ENCODE data around the gene GFRA4. TPM values are rescaled to one million over a fixed set of nuclear protein-coding genes. Genes with fewer than 3 reads are reported as not detected.

GFRA4 gene
- total and polyA plus RNA-seq, 2 donors (not counting 3 experiments of a cell fraction or from before 2014, with no cell fraction given), result not detected

Other genes with a start within 250 kb of the GFRA4 start
- 33.1 and 35.1 TPM in 2 replicates for gene ATRN, start 192.4 kb downstream of the GFRA4 start, total RNA-seq
- 31.5 and 32.3 TPM in 2 replicates for gene ATRN, start 192.4 kb downstream of the GFRA4 start, polyA plus RNA-seq
- gene ADAM33, start 18.6 kb upstream of the GFRA4 start, total RNA-seq, result 0.18 TPM in 1 of 2 replicates, not detected in the other
- gene ADAM33, start 18.6 kb upstream of the GFRA4 start, polyA plus RNA-seq, result 0.06 TPM in 2 replicates
- gene SIGLEC1, start 49.2 kb upstream of the GFRA4 start, total RNA-seq, result not detected in 2 replicates
- not detected in 2 replicates for gene SIGLEC1, start 49.2 kb upstream of the GFRA4 start, polyA plus RNA-seq
- gene HSPA12B, start 69.3 kb upstream of the GFRA4 start, total RNA-seq, result 3.4 and 6.6 TPM in 2 replicates
- 3.6 and 3.7 TPM in 2 replicates for gene HSPA12B, start 69.3 kb upstream of the GFRA4 start, polyA plus RNA-seq
- 55.0 and 55.8 TPM in 2 replicates for gene ADISSP, start 104.4 kb upstream of the GFRA4 start, total RNA-seq
- gene ADISSP, start 104.4 kb upstream of the GFRA4 start, polyA plus RNA-seq, result 67.5 and 77.3 TPM in 2 replicates
- 0.32 and 0.44 TPM in 2 replicates for gene SPEF1, start 118.0 kb upstream of the GFRA4 start, total RNA-seq
- 0.07 and 0.10 TPM in 2 replicates for gene SPEF1, start 118.0 kb upstream of the GFRA4 start, polyA plus RNA-seq
- 82.2 and 90.3 TPM in 2 replicates for gene CENPB, start 123.3 kb upstream of the GFRA4 start, total RNA-seq
- gene CENPB, start 123.3 kb upstream of the GFRA4 start, polyA plus RNA-seq, result 30.4 and 35.7 TPM in 2 replicates
- gene CDC25B, start 132.9 kb upstream of the GFRA4 start, total RNA-seq, result 62.2 and 76.5 TPM in 2 replicates
- gene CDC25B, start 132.9 kb upstream of the GFRA4 start, polyA plus RNA-seq, result 45.3 and 46.7 TPM in 2 replicates
- 19.2 and 22.0 TPM in 2 replicates for gene AP5S1, start 157.1 kb upstream of the GFRA4 start, total RNA-seq
- 15.7 and 20.1 TPM in 2 replicates for gene AP5S1, start 157.1 kb upstream of the GFRA4 start, polyA plus RNA-seq
- gene MAVS, start 183.4 kb upstream of the GFRA4 start, total RNA-seq, result 35.1 and 40.7 TPM in 2 replicates
- gene MAVS, start 183.4 kb upstream of the GFRA4 start, polyA plus RNA-seq, result 17.9 and 18.8 TPM in 2 replicates
- gene PANK2, start 226.0 kb upstream of the GFRA4 start, total RNA-seq, result 54.3 and 55.3 TPM in 2 replicates
- 18.4 and 18.9 TPM in 2 replicates for gene PANK2, start 226.0 kb upstream of the GFRA4 start, polyA plus RNA-seq

Measured in endothelial cell of umbilical vein (primary cell).